Measurements from ENCODE around the gene RANBP9. TPM values are rescaled to one million over a fixed set of nuclear protein-coding genes. Genes with fewer than 3 reads are reported as not detected.

Gene RANBP9
- total and polyA plus RNA-seq, 2 of the 13 experiments (the other 11 are each of a cell fraction or from before 2014, with no cell fraction given): 26.6 to 30.6 TPM

DNA sequence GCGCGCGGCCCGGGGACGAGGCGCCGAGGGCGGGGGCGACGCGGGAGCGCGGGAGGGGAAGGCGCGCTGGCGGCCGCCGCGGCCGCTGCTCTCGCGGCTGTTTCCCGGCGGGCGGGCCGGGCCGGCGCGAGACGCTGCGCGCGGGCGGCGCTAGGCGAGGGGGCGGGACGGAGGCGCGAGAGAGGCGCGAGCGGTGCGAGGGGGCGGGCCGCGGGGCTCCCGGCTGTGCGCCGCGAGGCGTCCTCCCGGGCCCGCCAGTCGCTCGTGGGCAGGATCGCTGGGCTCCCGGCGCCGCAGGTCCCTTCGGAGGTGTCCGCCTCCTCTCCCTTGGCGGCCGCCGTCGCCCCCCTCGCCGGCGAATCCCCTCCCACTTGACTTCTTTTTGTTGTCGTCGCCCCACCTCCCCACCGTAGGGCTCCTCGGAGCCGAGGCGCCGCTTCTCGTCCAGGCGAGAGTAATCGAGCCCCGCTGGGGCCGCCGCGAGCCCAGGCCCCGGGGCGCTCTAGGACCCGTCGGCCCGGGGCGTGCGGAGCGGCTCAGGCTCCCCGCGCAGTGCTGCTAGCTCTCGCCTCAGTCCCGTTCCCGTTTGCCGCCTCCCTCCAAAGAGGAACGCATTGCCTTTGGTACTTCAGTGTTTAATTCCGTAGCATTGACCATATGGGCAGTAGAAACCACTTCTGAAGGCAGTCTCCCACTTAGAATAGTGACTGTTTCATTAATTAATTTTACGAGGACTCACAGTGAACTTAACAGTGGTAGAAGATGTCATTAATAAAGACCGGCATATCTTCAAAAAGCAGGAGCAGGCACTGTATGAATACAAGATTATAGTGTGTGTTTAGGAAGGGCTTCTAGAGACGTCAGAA, at the start of gene RANBP9 (continued):
- TF ChIP-seq ZC3H4 (CRISPR knock-in tag; IDR thresholded peaks at IDR 0.05; ENCODE audit: borderline replicate concordance) (peak; percentile 73; the same call in 1 of the 2 replicates), FOXM1 (CRISPR knock-in tag; IDR thresholded peaks at IDR 0.05) (no peak), ZNF274 (CRISPR knock-in tag; IDR thresholded peaks at IDR 0.05) (peak; percentile 89), ISL2 (CRISPR knock-in tag; IDR thresholded peaks at IDR 0.05) (peak; percentile 73), HOXD1 (CRISPR knock-in tag; IDR thresholded peaks at IDR 0.05) (peak; percentile 79; the same call in 1 of the 2 replicates), ARNT (IDR thresholded peaks at IDR 0.05) (no peak), ZNF672 (CRISPR knock-in tag; IDR thresholded peaks at IDR 0.05) (no peak), SSRP1 (CRISPR knock-in tag; IDR thresholded peaks at IDR 0.05) (no peak), MXI1 (IDR thresholded peaks at IDR 0.05; ENCODE audit: borderline replicate concordance, low read depth, low read length) (peak; percentile 67; the same call in 1 of the 3 replicates), NR1H2 (CRISPR knock-in tag; IDR thresholded peaks at IDR 0.05; ENCODE audit: borderline replicate concordance, low read depth) (peak; percentile 82; the same call in 1 of the 2 replicates), TARDBP (CRISPR knock-in tag; IDR thresholded peaks at IDR 0.05) (peak; percentile 83), RFXANK (CRISPR knock-in tag; IDR thresholded peaks at IDR 0.05) (0 out of 2 replicates have a peak, but pooled peaks have one; percentile 76)
- TF ChIP-seq, protein P1, sequence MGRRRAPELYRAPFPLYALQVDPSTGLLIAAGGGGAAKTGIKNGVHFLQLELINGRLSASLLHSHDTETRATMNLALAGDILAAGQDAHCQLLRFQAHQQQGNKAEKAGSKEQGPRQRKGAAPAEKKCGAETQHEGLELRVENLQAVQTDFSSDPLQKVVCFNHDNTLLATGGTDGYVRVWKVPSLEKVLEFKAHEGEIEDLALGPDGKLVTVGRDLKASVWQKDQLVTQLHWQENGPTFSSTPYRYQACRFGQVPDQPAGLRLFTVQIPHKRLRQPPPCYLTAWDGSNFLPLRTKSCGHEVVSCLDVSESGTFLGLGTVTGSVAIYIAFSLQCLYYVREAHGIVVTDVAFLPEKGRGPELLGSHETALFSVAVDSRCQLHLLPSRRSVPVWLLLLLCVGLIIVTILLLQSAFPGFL (CRISPR knock-in tag; IDR thresholded peaks at IDR 0.05): 0 out of 2 replicates have a peak, but pooled peaks have one; percentile 37
- TF ChIP-seq, protein P2, sequence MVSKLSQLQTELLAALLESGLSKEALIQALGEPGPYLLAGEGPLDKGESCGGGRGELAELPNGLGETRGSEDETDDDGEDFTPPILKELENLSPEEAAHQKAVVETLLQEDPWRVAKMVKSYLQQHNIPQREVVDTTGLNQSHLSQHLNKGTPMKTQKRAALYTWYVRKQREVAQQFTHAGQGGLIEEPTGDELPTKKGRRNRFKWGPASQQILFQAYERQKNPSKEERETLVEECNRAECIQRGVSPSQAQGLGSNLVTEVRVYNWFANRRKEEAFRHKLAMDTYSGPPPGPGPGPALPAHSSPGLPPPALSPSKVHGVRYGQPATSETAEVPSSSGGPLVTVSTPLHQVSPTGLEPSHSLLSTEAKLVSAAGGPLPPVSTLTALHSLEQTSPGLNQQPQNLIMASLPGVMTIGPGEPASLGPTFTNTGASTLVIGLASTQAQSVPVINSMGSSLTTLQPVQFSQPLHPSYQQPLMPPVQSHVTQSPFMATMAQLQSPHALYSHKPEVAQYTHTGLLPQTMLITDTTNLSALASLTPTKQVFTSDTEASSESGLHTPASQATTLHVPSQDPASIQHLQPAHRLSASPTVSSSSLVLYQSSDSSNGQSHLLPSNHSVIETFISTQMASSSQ (IDR thresholded peaks at IDR 0.05; ENCODE audit: low read depth): no peak
- TF ChIP-seq, protein P2 (CRISPR knock-in tag; IDR thresholded peaks at IDR 0.05; ENCODE audit: borderline replicate concordance): peak; percentile 59; the same call in 1 of the 2 replicates
- TF ChIP-seq, protein P3, sequence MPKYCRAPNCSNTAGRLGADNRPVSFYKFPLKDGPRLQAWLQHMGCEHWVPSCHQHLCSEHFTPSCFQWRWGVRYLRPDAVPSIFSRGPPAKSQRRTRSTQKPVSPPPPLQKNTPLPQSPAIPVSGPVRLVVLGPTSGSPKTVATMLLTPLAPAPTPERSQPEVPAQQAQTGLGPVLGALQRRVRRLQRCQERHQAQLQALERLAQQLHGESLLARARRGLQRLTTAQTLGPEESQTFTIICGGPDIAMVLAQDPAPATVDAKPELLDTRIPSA (CRISPR knock-in tag; IDR thresholded peaks at IDR 0.05; ENCODE audit: borderline replicate concordance): 0 out of 2 replicates have a peak, but pooled peaks have one; percentile 42
- TF ChIP-seq, protein P4, sequence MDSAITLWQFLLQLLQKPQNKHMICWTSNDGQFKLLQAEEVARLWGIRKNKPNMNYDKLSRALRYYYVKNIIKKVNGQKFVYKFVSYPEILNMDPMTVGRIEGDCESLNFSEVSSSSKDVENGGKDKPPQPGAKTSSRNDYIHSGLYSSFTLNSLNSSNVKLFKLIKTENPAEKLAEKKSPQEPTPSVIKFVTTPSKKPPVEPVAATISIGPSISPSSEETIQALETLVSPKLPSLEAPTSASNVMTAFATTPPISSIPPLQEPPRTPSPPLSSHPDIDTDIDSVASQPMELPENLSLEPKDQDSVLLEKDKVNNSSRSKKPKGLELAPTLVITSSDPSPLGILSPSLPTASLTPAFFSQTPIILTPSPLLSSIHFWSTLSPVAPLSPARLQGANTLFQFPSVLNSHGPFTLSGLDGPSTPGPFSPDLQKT (CRISPR knock-in tag; IDR thresholded peaks at IDR 0.05; ENCODE audit: borderline replicate concordance): no peak
- TF ChIP-seq, protein P5, sequence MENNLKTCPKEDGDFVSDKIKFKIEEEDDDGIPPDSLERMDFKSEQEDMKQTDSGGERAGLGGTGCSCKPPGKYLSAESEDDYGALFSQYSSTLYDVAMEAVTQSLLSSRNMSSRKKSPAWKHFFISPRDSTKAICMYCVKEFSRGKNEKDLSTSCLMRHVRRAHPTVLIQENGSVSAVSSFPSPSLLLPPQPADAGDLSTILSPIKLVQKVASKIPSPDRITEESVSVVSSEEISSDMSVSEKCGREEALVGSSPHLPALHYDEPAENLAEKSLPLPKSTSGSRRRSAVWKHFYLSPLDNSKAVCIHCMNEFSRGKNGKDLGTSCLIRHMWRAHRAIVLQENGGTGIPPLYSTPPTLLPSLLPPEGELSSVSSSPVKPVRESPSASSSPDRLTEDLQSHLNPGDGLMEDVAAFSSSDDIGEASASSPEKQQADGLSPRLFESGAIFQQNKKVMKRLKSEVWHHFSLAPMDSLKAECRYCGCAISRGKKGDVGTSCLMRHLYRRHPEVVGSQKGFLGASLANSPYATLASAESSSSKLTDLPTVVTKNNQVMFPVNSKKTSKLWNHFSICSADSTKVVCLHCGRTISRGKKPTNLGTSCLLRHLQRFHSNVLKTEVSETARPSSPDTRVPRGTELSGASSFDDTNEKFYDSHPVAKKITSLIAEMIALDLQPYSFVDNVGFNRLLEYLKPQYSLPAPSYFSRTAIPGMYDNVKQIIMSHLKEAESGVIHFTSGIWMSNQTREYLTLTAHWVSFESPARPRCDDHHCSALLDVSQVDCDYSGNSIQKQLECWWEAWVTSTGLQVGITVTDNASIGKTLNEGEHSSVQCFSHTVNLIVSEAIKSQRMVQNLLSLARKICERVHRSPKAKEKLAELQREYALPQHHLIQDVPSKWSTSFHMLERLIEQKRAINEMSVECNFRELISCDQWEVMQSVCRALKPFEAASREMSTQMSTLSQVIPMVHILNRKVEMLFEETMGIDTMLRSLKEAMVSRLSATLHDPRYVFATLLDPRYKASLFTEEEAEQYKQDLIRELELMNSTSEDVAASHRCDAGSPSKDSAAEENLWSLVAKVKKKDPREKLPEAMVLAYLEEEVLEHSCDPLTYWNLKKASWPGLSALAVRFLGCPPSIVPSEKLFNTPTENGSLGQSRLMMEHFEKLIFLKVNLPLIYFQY (CRISPR knock-in tag; IDR thresholded peaks at IDR 0.05; ENCODE audit: borderline replicate concordance): peak; percentile 86
